22Rv1 (cell line): ENCODE results near the gene NOD1.

ENCODE experiments used
- ZFX ChIP-seq: fragments of 450-650 bp; IDR thresholded peaks from 2 replicates; pipeline ENCODE4 v1.6.1; 2017; ENCODE audit warnings: antibody characterized with exemption, borderline replicate concordance
- TF ChIP-seq, protein P1 (sequence below): fragments of 450-650 bp; IDR thresholded peaks from 2 replicates; pipeline ENCODE4 v1.5.1; 2017; ENCODE audit warnings: mild to moderate bottlenecking

DNA sequence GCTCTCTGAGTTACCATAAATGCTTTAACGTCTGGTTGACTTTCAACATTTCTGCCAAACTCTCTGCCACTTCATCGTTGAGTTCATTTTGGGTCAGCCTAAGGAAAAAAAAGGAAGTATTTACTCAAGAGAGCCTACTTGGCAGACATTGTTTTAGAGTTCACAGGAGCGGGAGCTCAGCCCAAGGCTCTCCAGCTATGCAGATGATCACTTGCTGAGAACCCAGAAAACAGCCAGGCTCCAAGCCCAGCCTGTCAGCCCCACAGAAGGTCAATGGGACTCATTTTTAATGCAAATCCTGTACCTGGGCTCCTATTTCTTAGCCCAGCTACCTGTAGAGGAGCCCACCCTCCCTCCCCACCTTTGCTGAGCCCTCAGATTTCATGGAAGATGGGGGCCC, 45.5 kb downstream of the NOD1 start:
- TF ChIP-seq, protein P1, sequence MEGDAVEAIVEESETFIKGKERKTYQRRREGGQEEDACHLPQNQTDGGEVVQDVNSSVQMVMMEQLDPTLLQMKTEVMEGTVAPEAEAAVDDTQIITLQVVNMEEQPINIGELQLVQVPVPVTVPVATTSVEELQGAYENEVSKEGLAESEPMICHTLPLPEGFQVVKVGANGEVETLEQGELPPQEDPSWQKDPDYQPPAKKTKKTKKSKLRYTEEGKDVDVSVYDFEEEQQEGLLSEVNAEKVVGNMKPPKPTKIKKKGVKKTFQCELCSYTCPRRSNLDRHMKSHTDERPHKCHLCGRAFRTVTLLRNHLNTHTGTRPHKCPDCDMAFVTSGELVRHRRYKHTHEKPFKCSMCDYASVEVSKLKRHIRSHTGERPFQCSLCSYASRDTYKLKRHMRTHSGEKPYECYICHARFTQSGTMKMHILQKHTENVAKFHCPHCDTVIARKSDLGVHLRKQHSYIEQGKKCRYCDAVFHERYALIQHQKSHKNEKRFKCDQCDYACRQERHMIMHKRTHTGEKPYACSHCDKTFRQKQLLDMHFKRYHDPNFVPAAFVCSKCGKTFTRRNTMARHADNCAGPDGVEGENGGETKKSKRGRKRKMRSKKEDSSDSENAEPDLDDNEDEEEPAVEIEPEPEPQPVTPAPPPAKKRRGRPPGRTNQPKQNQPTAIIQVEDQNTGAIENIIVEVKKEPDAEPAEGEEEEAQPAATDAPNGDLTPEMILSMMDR: no peak
- no peak for TF ChIP-seq ZFX
